ENCODE measurements around the gene NHLRC4. TPM values are rescaled to one million over a fixed set of nuclear protein-coding genes. Genes with fewer than 3 reads are reported as not detected.

Gene NHLRC4
- total and polyA plus RNA-seq, 12 donors = 0.57 to 22.3 (median 6.3) TPM

GRCh38 chr16:586047-586644, 19.3 kb downstream of the NHLRC4 start:
- Histone ChIP-seq H3K4me1 (replicated peaks in 1 of 2) (peaks cover 15 to 19% of the 10 kb centered on the region in 2 donors), H3K9me3 (replicated peaks in 1 of 3) (no peaks in the 10 kb centered on the region), H3K27me3 (no peaks in the 10 kb centered on the region), H3K36me3 (replicated peaks in 1 of 2) (no peaks in the 10 kb centered on the region), H3K4me3 (no peak overlapping the region), H3K27ac (no peak overlapping the region)
- 40 to 44% (median 42%) methylated on average over 9 to 16 of the region's 16 CpGs for WGBS, 4 donors
- no peak for TF ChIP-seq CTCF (IDR thresholded peaks at IDR 0.05)
- no peak for TF ChIP-seq POLR2A (IDR thresholded peaks at IDR 0.05)
- peak in 1 of 7 donors; percentile 24 for DNase-seq
- intact Hi-C loops (cut with DNase I) = no loop called here

DNA sequence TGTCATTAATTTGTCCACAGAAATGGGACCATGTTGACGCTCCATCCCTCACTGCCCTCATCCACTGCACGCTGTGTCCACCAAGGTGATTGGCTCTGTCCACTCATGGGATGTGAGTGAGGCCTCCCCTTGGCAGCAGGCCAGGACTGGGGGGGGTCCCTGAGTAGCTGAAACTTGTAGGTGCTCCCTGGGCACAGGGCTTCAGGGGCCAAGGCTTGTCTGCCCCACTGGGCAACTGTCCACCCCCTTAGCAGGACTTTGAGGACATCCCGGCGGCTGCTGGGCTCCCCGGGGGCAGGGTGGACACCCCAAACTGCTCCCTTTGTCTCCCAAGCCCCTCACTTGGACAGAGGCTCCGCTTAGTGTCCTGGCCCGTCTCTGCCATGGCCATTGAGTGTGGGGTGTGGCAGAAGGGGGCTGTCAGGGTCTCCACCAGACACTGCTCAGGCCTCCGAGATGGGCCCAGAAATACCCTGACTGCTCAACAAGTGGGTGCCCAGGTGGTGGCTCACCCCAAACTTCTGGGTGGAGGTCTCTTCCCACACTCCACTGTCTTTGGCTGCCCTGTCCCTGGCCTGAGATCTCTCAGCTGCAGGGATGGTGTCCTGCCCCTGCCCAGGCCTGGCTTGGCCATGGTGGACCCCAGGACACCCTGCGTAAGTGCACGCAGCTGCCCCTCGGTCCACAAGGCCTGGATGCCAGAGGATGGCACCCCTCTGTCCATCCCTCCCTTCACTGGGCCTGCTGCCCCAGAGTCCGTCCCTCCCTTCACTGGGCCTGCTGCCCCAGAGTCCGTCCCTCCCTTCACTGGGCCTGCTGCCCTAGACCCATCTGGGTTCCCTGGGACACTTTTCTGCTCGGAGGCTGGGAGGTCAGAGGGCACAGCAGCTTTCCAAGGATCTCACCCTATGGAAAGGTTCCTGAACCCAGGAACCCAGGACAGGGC, 20.1 kb downstream of the NHLRC4 start:
- 0 to 64% (median 59%) methylated on average over 1 to 14 of the region's 14 CpGs for WGBS, 4 donors
- Histone ChIP-seq H3K27ac (peak overlapping the region in 2 of 5 donors; percentile 3 to 98), H3K4me1 (replicated peaks in 1 of 2) (peaks cover 16 to 23% of the 10 kb centered on the region in 2 donors), H3K27me3 (no peaks in the 10 kb centered on the region), H3K9me3 (replicated peaks in 1 of 3) (no peaks in the 10 kb centered on the region), H3K36me3 (replicated peaks in 1 of 2) (no peaks in the 10 kb centered on the region), H3K4me3 (no peak overlapping the region)
- TF ChIP-seq CTCF (IDR thresholded peaks at IDR 0.05) (no peak), POLR2A (IDR thresholded peaks at IDR 0.05) (no peak)
- peak in 5 of 7 donors; percentile 45 to 81 (median 64) for DNase-seq
- intact Hi-C loops (cut with DNase I) = no loop called here

DNA sequence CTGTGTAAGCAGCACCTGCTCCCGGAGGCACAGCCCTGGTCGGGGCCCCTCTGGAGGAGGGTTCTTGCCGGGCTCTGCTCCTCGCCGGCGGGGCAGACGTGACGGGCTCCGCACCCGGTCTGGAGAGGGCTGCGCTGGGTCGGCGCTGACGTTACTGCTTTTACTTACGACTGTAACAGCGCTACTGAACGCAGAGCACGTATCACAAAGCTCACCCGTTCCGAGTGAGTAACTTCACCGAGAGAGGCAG, 21.8 kb downstream of the NHLRC4 start:
- H3K4me3 ChIP-seq = peak overlapping the region; percentile 66 to 89 (median 82)
- H3K4me1 ChIP-seq (replicated peaks in 1 of 2) = peaks cover 24 to 37% of the 10 kb centered on the region in 2 donors
- WGBS, 4 donors = 0 to 1% (median 0%) methylated on average over 20 to 21 of the region's 21 CpGs; no CpG with 5 or more reads in 1 of the 4 donors
- intact Hi-C loops (cut with DNase I) = no loop called here
- no peaks in the 10 kb centered on the region for H3K27me3 ChIP-seq
- peak; percentile 62 to 88 (median 80) for DNase-seq
- peak overlapping the region; percentile 96 to 100 (median 98) for H3K27ac ChIP-seq
- H3K9me3 ChIP-seq (replicated peaks in 1 of 3) = no peaks in the 10 kb centered on the region
- no peak for TF ChIP-seq CTCF (IDR thresholded peaks at IDR 0.05)
- TF ChIP-seq POLR2A (IDR thresholded peaks at IDR 0.05) = no peak
- H3K36me3 ChIP-seq (replicated peaks in 1 of 2) = no peaks in the 10 kb centered on the region

GRCh38 chr16:588889-589657, 22.3 kb downstream of the NHLRC4 start:
- Histone ChIP-seq H3K9me3 (replicated peaks in 1 of 3) (no peaks in the 10 kb centered on the region), H3K4me1 (replicated peaks in 1 of 2) (peaks cover 24 to 37% of the 10 kb centered on the region in 2 donors), H3K27me3 (no peaks in the 10 kb centered on the region), H3K27ac (peak overlapping the region; percentile 96 to 100 (median 98)), H3K4me3 (peak overlapping the region; percentile 66 to 89 (median 82)), H3K36me3 (replicated peaks in 1 of 2) (no peaks in the 10 kb centered on the region)
- intact Hi-C loops (cut with DNase I) = no loop called here
- no peak for TF ChIP-seq CTCF (IDR thresholded peaks at IDR 0.05)
- TF ChIP-seq POLR2A (IDR thresholded peaks at IDR 0.05) = peak; percentile 95 to 98
- 0 to 1% (median 0%) methylated on average over 13 to 107 of the region's 107 CpGs for WGBS, 4 donors
- DNase-seq = peak; percentile 97 to 99 (median 98)
